Ectodermal cell (in vitro differentiated cells): ENCODE results near the gene ANXA1.
A peak's percentile ranks its signal among the peaks of the same experiment; 100 is the strongest.

Source experiments
- H3K27ac ChIP-seq: 2 replicates; pipeline ENCODE4 v1.7.0; 2013; ENCODE audit warnings: mild to moderate bottlenecking, low read depth, low read length; ENCODE audit not compliant: insufficient read depth, poor library complexity, severe bottlenecking
- H3K27me3 ChIP-seq: 2 replicates; pipeline ENCODE4 v1.7.0; 2013; ENCODE audit warnings: mild to moderate bottlenecking, low read length; ENCODE audit not compliant: insufficient read depth, control insufficient read depth, poor library complexity, severe bottlenecking
- H3K36me3 ChIP-seq: one replicate; pipeline ENCODE4 v1.7.0; 2013; ENCODE audit warnings: low read length; ENCODE audit not compliant: control insufficient read depth, insufficient read depth
- H3K4me1 ChIP-seq: one replicate; pipeline ENCODE4 v1.7.0; 2013; ENCODE audit warnings: low read length; ENCODE audit not compliant: control insufficient read depth, insufficient read depth
- H3K4me3 ChIP-seq: 2 replicates; pipeline ENCODE4 v1.7.0; 2013; ENCODE audit warnings: low read depth, low read length, control low read depth; ENCODE audit not compliant: insufficient read depth
- H3K9me3 ChIP-seq: 2 replicates; pipeline ENCODE4 v1.7.0; 2013; ENCODE audit warnings: mild to moderate bottlenecking, low read length, moderate library complexity; ENCODE audit not compliant: control insufficient read depth
- whole genome bisulfite sequencing, 2 experiments: methylation state at CpG; one replicate each; pipeline ENCODE4 v1.1.7; 2013; ENCODE audit warnings: missing lambda C conversion rate in 2 of 2; 5-methylcytosine and 5-hydroxymethylcytosine counted together

ANXA1 gene

GRCh38 chr9:73137914-73138313 lies 13.8 kb upstream of the ANXA1 start:
- Histone ChIP-seq H3K4me3 (no peak overlapping the region), H3K27ac (no peak overlapping the region), H3K4me1 (no peaks in the 10 kb centered on the region), H3K27me3 (no peaks in the 10 kb centered on the region), H3K9me3 (no peaks in the 10 kb centered on the region), H3K36me3 (no peaks in the 10 kb centered on the region)
- WGBS, 2 experiments, result 83 to 100% methylated on average over 1 of the region's 2 CpGs

- no peaks in the 10 kb centered on the region for H3K27me3 ChIP-seq
- H3K27ac ChIP-seq, result no peak overlapping the region
- H3K36me3 ChIP-seq, result no peaks in the 10 kb centered on the region
- 100% methylated on average over 1 of the region's 2 CpGs; no CpG with 5 or more reads in 1 of the 2 experiments for WGBS, 2 experiments
- H3K4me3 ChIP-seq, result no peak overlapping the region
- no peaks in the 10 kb centered on the region for H3K4me1 ChIP-seq
- no peaks in the 10 kb centered on the region for H3K9me3 ChIP-seq
Measured at GRCh38 chr9:73138516-73138915, 13.1 kb upstream of the ANXA1 start.

DNA sequence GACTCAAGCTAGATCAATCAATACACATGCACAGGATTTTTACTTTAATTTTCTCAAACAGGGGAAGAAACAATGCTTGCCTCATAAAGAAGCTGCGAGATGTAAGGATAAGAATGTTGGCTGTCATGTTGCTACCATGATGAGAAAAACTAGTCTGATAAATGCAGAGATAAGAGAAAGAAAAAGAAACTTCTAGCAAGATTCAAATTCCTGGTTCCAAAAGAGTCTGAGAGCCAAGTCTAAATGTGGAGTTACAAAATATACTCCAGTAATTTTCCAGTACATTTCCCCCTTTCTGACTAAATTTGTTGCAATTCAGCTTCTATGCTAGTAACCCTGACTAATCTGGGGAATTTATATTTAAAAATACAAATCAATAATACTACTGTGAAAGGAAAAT lies 10.4 kb upstream of the ANXA1 start:
- Histone ChIP-seq H3K4me1 (no peaks in the 10 kb centered on the region), H3K36me3 (no peaks in the 10 kb centered on the region), H3K9me3 (no peaks in the 10 kb centered on the region), H3K4me3 (no peak overlapping the region), H3K27me3 (no peaks in the 10 kb centered on the region), H3K27ac (no peak overlapping the region)
- WGBS, 2 experiments, result 100% methylated on average over 1 of the region's 1 CpG

GRCh38 chr9:73143711-73144328 lies 7.8 kb upstream of the ANXA1 start:
- 85 to 90% methylated on average over 2 of the region's 2 CpGs for WGBS, 2 experiments
- no peaks in the 10 kb centered on the region for H3K36me3 ChIP-seq
- H3K4me3 ChIP-seq, result no peak overlapping the region

GRCh38 chr9:73146111-73146815 lies 5.4 kb upstream of the ANXA1 start:
- WGBS, 2 experiments, result 84 to 94% methylated on average over 1 to 2 of the region's 2 CpGs
- no peaks in the 10 kb centered on the region for H3K27me3 ChIP-seq

More at GRCh38 chr9:73143711-73144328, 7.8 kb upstream of the ANXA1 start:
- no peaks in the 10 kb centered on the region for H3K4me1 ChIP-seq
- H3K9me3 ChIP-seq, result no peaks in the 10 kb centered on the region
- no peaks in the 10 kb centered on the region for H3K27me3 ChIP-seq
- H3K27ac ChIP-seq, result no peak overlapping the region

GRCh38 chr9:73148447-73148937 lies 3.2 kb upstream of the ANXA1 start:
- 100% methylated on average over 1 of the region's 3 CpGs; no CpG with 5 or more reads in 1 of the 2 experiments for WGBS, 2 experiments
- Histone ChIP-seq H3K4me1 (peaks cover 9% of the 10 kb centered on the region), H3K27ac (no peak overlapping the region)

More at GRCh38 chr9:73146111-73146815, 5.4 kb upstream of the ANXA1 start:
- Histone ChIP-seq H3K36me3 (no peaks in the 10 kb centered on the region), H3K4me3 (no peak overlapping the region), H3K4me1 (no peaks in the 10 kb centered on the region), H3K27ac (no peak overlapping the region), H3K9me3 (no peaks in the 10 kb centered on the region)

DNA sequence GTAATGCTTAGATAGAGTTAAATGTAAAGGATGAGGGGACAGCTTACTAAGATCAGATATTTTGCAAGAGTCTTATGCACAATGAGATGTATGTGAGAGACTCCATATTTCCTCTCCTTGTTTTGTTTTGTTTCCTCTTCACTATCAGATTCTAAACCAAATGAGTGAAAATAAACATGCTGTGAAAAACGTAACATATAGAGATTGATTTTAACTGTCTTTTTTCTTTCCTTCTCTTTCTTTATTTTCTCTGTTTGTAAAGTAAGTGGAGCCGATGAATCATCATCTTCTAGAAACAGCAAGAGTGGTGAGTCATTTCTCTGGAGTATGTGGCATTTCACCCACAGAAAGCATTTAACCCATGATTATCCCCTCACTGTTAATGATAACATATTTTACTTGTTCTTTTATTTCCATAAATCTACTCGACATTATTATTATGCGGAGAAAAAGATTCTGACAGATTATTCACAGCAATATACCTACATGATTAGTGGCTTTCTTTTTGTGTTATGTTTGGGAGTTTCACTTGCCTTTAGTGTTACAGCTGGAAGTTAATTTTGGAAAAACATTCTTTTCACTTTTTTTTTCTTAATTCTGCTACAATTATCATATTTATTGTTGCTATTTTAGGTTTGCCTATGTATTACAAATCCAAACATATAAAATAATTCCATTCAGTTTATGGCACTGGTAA lies 2.1 kb upstream of the ANXA1 start:
- H3K36me3 ChIP-seq, result no peaks in the 10 kb centered on the region
- H3K4me1 ChIP-seq, result peaks cover 9% of the 10 kb centered on the region
- no peaks in the 10 kb centered on the region for H3K9me3 ChIP-seq
- no peaks in the 10 kb centered on the region for H3K27me3 ChIP-seq
- WGBS, 2 experiments, result no CpG with 5 or more reads among the region's 4 CpGs
- no peak overlapping the region for H3K4me3 ChIP-seq
- H3K27ac ChIP-seq, result peak overlapping the region; percentile 16

More at GRCh38 chr9:73148447-73148937, 3.2 kb upstream of the ANXA1 start:
- H3K36me3 ChIP-seq, result no peaks in the 10 kb centered on the region
- no peaks in the 10 kb centered on the region for H3K27me3 ChIP-seq
- H3K4me3 ChIP-seq, result no peak overlapping the region
- H3K9me3 ChIP-seq, result no peaks in the 10 kb centered on the region

DNA sequence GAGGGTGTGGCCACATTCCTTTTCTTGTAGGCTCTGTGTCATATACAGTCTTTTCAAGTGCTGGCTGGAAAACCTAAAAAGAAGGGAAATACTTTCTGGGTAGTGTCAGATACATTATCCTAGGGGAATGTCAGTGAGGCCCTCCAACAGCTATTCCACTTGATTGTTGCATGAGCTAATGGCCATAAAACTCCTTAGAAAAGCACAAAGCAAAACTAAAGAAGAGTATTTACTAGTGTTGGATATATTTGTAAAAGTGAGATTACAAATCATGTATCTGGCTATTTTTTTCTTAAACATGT lies 829 bp downstream of the ANXA1 start:
- H3K9me3 ChIP-seq, result no peaks in the 10 kb centered on the region
- H3K4me1 ChIP-seq, result peaks cover 9% of the 10 kb centered on the region
- no peak overlapping the region for H3K4me3 ChIP-seq
- H3K36me3 ChIP-seq, result no peaks in the 10 kb centered on the region
- no peak overlapping the region for H3K27ac ChIP-seq
- no peaks in the 10 kb centered on the region for H3K27me3 ChIP-seq

DNA sequence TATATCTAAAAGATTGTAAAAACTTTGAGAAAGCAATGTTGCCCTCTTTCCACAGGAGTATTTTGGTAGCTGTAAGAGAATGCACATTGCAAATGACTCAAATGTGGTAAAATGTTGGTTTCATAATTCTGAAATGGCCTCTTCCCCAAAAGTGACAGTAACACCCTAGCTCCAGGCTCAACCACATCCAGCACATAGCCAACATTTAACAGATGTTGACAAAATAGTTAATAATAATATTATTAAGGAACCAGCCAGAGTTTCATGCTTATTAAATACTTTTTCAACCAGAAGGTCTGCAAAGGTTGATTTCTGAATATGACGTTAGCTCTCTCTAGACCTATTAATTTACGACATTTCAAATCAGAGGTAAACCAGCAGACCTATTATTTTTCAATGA lies 1.3 kb downstream of the ANXA1 start:
- no peaks in the 10 kb centered on the region for H3K9me3 ChIP-seq
- no peak overlapping the region for H3K27ac ChIP-seq
- WGBS, 2 experiments, result 89 to 91% methylated on average over 2 of the region's 2 CpGs
- no peaks in the 10 kb centered on the region for H3K27me3 ChIP-seq
- H3K4me1 ChIP-seq, result peaks cover 9% of the 10 kb centered on the region
- H3K36me3 ChIP-seq, result no peaks in the 10 kb centered on the region
- no peak overlapping the region for H3K4me3 ChIP-seq

DNA sequence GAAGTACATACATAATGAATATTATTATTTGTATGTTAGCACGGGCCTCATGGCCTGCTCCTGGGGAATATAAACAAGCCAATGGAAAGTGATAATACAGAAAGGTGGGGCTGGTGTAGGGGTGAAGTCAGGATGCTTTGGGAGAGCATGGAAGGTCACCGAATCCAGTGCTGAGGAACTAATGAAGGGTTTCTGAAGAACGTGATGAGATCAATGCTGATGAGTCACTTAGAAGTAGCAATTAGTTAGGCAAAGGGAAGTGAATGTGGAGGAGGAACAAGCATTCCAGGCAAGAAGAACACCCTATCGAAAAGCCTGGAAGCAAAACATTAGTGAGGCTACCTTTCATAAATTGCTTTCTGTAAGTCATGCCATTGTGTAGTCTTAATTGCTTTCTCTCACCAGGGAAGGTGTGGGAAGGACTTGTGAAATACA lies 2.1 kb downstream of the ANXA1 start:
- no peak overlapping the region for H3K4me3 ChIP-seq
- WGBS, 2 experiments, result 82 to 84% methylated on average over 4 of the region's 4 CpGs
- H3K4me1 ChIP-seq, result peaks cover 9% of the 10 kb centered on the region
- no peaks in the 10 kb centered on the region for H3K27me3 ChIP-seq
- no peak overlapping the region for H3K27ac ChIP-seq
- H3K36me3 ChIP-seq, result no peaks in the 10 kb centered on the region
- H3K9me3 ChIP-seq, result no peaks in the 10 kb centered on the region
